Measurements from ENCODE around the gene CTNNA3.

CTNNA3 gene

DNA sequence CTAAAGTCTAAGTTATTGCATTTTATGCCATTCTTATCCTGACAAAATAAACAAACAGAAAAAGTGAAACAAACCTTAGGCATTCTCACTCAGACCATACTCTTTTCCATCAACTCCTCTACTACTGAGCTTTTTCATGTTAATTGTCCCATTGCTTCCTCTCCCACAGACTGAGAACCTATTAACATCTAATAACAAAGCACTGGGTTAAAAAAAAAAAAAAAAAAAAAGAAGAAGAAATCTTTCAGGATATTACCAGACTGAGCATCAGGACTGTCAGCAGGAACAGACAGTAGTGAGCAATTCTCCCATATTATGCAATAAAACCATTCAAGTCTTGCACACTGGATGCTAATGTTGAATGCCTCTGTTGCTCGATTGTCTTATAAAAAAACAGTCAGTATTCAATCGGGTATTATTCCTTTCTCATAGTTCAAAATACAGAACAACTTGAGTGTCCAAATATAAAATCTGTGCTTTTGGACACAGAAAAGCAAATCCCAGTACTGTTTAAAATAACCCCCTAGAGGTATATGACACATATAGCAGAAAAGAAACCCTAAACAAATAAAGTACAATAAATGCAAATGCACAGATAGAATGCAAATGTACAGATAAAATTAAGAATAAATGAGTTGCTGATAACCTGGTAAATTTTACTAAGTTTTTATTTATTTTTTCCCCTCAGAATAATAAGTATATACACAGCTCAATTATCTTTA is 1301.5 kb downstream of the CTNNA3 start:
- Histone ChIP-seq H3K27ac (ENCODE audit: low read depth, low read length) (no peak overlapping the region), H3F3A (ENCODE audit: insufficient read depth) (no peaks in the 10 kb centered on the region), H4K20me1 (ENCODE audit: low read depth, low read length) (no peaks in the 10 kb centered on the region), H3K9me2 (replicated peaks; ENCODE audit: insufficient read depth, low read length) (no peaks in the 10 kb centered on the region), H3K4me2 (ENCODE audit: low read depth, low read length, poor library complexity, severe bottlenecking) (no peak overlapping the region), H3K9me3 (ENCODE audit: insufficient read depth, low read length) (no peaks in the 10 kb centered on the region), H3K9ac (ENCODE audit: low read length) (no peak overlapping the region), H3K4me3 (ENCODE audit: insufficient read depth, low read length, poor library complexity, severe bottlenecking) (no peak overlapping the region), H3K79me2 (ENCODE audit: insufficient read depth, low read length) (no peaks in the 10 kb centered on the region), H3K27me3 (ENCODE audit: low read length) (no peaks in the 10 kb centered on the region), H2AFZ (ENCODE audit: low read depth, low read length, severe bottlenecking) (no peak overlapping the region), H3K36me3 (ENCODE audit: low read length) (no peaks in the 10 kb centered on the region)
- TF ChIP-seq EZH2phosphoT487 (conservative IDR thresholded peaks at IDR 0.05; ENCODE audit: low read length), result no peak
- TF ChIP-seq, protein P1, sequence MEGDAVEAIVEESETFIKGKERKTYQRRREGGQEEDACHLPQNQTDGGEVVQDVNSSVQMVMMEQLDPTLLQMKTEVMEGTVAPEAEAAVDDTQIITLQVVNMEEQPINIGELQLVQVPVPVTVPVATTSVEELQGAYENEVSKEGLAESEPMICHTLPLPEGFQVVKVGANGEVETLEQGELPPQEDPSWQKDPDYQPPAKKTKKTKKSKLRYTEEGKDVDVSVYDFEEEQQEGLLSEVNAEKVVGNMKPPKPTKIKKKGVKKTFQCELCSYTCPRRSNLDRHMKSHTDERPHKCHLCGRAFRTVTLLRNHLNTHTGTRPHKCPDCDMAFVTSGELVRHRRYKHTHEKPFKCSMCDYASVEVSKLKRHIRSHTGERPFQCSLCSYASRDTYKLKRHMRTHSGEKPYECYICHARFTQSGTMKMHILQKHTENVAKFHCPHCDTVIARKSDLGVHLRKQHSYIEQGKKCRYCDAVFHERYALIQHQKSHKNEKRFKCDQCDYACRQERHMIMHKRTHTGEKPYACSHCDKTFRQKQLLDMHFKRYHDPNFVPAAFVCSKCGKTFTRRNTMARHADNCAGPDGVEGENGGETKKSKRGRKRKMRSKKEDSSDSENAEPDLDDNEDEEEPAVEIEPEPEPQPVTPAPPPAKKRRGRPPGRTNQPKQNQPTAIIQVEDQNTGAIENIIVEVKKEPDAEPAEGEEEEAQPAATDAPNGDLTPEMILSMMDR (IDR thresholded peaks at IDR 0.05; ENCODE audit: insufficient read depth, low read length, poor library complexity, severe bottlenecking), result no peak

DNA sequence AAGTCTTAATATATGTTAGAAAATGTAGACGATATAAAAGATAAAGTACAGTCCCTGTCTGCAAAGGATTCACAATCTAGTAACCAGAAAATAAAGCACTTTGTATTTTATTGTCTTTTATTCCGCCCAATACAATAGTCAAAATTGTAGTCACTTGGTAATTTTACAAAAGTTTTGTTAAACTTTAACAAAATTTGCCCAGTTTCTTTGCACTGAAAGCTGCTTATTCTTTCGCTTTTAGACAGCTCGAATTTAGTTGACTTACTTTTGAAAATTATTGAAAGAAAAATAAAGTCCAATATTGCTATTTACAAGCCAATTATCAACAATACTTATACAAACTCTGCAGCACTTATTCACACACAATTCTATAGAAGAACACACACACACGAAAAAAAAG is 1305.1 kb downstream of the CTNNA3 start:
- Histone ChIP-seq H3K27me3 (ENCODE audit: low read length) (no peaks in the 10 kb centered on the region), H3K4me3 (ENCODE audit: insufficient read depth, low read length, poor library complexity, severe bottlenecking) (no peak overlapping the region), H3K9me2 (replicated peaks; ENCODE audit: insufficient read depth, low read length) (no peaks in the 10 kb centered on the region), H3K4me2 (ENCODE audit: low read depth, low read length, poor library complexity, severe bottlenecking) (no peak overlapping the region), H3K9ac (ENCODE audit: low read length) (no peak overlapping the region), H2AFZ (ENCODE audit: low read depth, low read length, severe bottlenecking) (no peak overlapping the region), H4K20me1 (ENCODE audit: low read depth, low read length) (no peaks in the 10 kb centered on the region), H3F3A (ENCODE audit: insufficient read depth) (no peaks in the 10 kb centered on the region), H3K9me3 (ENCODE audit: insufficient read depth, low read length) (no peaks in the 10 kb centered on the region), H3K36me3 (ENCODE audit: low read length) (no peaks in the 10 kb centered on the region), H3K27ac (ENCODE audit: low read depth, low read length) (no peak overlapping the region), H3K79me2 (ENCODE audit: insufficient read depth, low read length) (no peaks in the 10 kb centered on the region)
- TF ChIP-seq EZH2phosphoT487 (conservative IDR thresholded peaks at IDR 0.05; ENCODE audit: low read length), result no peak
- TF ChIP-seq, protein P1 (IDR thresholded peaks at IDR 0.05; ENCODE audit: insufficient read depth, low read length, poor library complexity, severe bottlenecking), result no peak

DNA sequence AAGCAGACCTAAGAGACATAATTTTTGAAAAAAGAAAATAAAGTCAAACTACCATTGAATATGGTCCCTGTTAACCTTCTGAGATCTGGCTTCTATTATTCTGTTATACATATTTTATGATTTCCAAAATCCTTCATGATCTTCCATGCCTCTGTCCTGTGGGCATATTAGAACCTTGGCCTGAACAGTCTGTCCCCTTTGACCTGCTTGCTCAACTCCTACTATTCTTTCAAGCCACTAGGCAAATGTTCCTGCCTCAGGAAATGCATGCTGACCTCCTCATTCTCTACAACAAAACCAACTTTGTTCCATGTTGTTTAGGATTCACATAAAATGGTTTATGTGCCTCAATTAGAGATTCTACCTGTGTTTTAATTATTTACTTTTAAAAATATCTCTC is 1315.0 kb downstream of the CTNNA3 start:
- Histone ChIP-seq H3K36me3 (ENCODE audit: low read length) (no peaks in the 10 kb centered on the region), H3K79me2 (ENCODE audit: insufficient read depth, low read length) (no peaks in the 10 kb centered on the region), H4K20me1 (ENCODE audit: low read depth, low read length) (no peaks in the 10 kb centered on the region), H3F3A (ENCODE audit: insufficient read depth) (no peaks in the 10 kb centered on the region), H3K9me2 (replicated peaks; ENCODE audit: insufficient read depth, low read length) (no peaks in the 10 kb centered on the region), H3K9ac (ENCODE audit: low read length) (no peak overlapping the region), H3K4me2 (ENCODE audit: low read depth, low read length, poor library complexity, severe bottlenecking) (no peak overlapping the region), H3K4me3 (ENCODE audit: insufficient read depth, low read length, poor library complexity, severe bottlenecking) (no peak overlapping the region), H3K27ac (ENCODE audit: low read depth, low read length) (no peak overlapping the region), H2AFZ (ENCODE audit: low read depth, low read length, severe bottlenecking) (no peak overlapping the region), H3K27me3 (ENCODE audit: low read length) (no peaks in the 10 kb centered on the region), H3K9me3 (ENCODE audit: insufficient read depth, low read length) (no peaks in the 10 kb centered on the region)
- no peak for TF ChIP-seq EZH2phosphoT487 (conservative IDR thresholded peaks at IDR 0.05; ENCODE audit: low read length)
- TF ChIP-seq, protein P1 (IDR thresholded peaks at IDR 0.05; ENCODE audit: insufficient read depth, low read length, poor library complexity, severe bottlenecking), result no peak
